ENCODE measurements around the gene DPH3. TPM values are rescaled to one million over a fixed set of nuclear protein-coding genes. Genes with fewer than 3 reads are reported as not detected.

DPH3 gene
- total RNA-seq, 1 donor from 2014 or later, result 30.5 TPM

GRCh38 chr3:16266714-16267113 lies 2.0 kb upstream of the DPH3 start:
- no peak for TF ChIP-seq CTCF (IDR thresholded peaks at IDR 0.05; ENCODE audit: insufficient read depth, low read length, poor library complexity, severe bottlenecking)
- Histone ChIP-seq H3K4me3 (ENCODE audit: low read depth, low read length) (no peak overlapping the region), H3K27me3 (ENCODE audit: control insufficient read depth, insufficient read depth, low read length) (no peaks in the 10 kb centered on the region), H3K36me3 (ENCODE audit: control insufficient read depth, insufficient read depth, low read length) (no peaks in the 10 kb centered on the region)
- DNase-seq (ENCODE audit: low read depth), result no peak

- H3K27me3 ChIP-seq (ENCODE audit: control insufficient read depth, insufficient read depth, low read length), result no peaks in the 10 kb centered on the region
- H3K4me3 ChIP-seq (ENCODE audit: low read depth, low read length), result peak overlapping the region; percentile 78
- H3K36me3 ChIP-seq (ENCODE audit: control insufficient read depth, insufficient read depth, low read length), result no peaks in the 10 kb centered on the region
- DNase-seq (ENCODE audit: low read depth), result no peak
- TF ChIP-seq CTCF (IDR thresholded peaks at IDR 0.05; ENCODE audit: insufficient read depth, low read length, poor library complexity, severe bottlenecking), result no peak
Measured at GRCh38 chr3:16265455-16265786, 678 bp upstream of the DPH3 start.

DNA sequence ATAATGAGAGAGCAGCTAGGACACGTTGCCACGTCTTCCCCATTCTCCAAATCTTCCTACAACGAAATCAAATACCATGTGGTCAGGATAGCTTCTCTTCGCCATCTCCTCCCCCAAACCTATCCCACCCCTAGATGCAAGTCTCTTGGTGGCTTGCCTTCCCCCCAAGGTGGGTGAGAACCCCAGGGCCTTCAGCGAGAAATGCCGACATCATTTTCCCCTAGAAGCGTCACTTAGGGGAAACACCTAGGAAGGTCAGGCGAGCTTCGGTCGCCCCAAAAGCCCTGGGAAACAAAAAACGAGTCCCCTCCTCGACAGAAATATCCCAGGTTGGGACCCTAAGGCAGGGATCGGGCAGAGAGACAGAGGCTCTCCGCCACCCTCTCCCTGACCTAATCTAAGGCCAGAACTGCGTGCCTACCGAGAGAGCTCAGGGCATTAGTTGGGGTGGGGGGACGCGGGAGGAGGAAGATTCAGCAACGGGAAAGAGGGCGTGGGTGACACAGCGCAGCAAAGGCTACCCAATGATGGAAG lies 502 bp downstream of the DPH3 start:
- DNase-seq (ENCODE audit: low read depth), result no peak
- Histone ChIP-seq H3K4me3 (ENCODE audit: low read depth, low read length) (peak overlapping the region; percentile 78), H3K36me3 (ENCODE audit: control insufficient read depth, insufficient read depth, low read length) (no peaks in the 10 kb centered on the region), H3K27me3 (ENCODE audit: control insufficient read depth, insufficient read depth, low read length) (no peaks in the 10 kb centered on the region)
- TF ChIP-seq CTCF (IDR thresholded peaks at IDR 0.05; ENCODE audit: insufficient read depth, low read length, poor library complexity, severe bottlenecking), result no peak

GRCh38 chr3:16262174-16262573 lies 2.6 kb downstream of the DPH3 start:
- H3K36me3 ChIP-seq (ENCODE audit: control insufficient read depth, insufficient read depth, low read length), result no peaks in the 10 kb centered on the region
- no peaks in the 10 kb centered on the region for H3K27me3 ChIP-seq (ENCODE audit: control insufficient read depth, insufficient read depth, low read length)
- no peak for DNase-seq (ENCODE audit: low read depth)
- TF ChIP-seq CTCF (IDR thresholded peaks at IDR 0.05; ENCODE audit: insufficient read depth, low read length, poor library complexity, severe bottlenecking), result no peak
- no peak overlapping the region for H3K4me3 ChIP-seq (ENCODE audit: low read depth, low read length)

- DNase-seq (ENCODE audit: low read depth), result no peak
- H3K36me3 ChIP-seq (ENCODE audit: control insufficient read depth, insufficient read depth, low read length), result no peaks in the 10 kb centered on the region
- H3K4me3 ChIP-seq (ENCODE audit: low read depth, low read length), result no peak overlapping the region
- TF ChIP-seq CTCF (IDR thresholded peaks at IDR 0.05; ENCODE audit: insufficient read depth, low read length, poor library complexity, severe bottlenecking), result no peak
- no peaks in the 10 kb centered on the region for H3K27me3 ChIP-seq (ENCODE audit: control insufficient read depth, insufficient read depth, low read length)
Measured at GRCh38 chr3:16260046-16260445, 4.7 kb downstream of the DPH3 start.

GRCh38 chr3:16258866-16259265 lies 5.9 kb downstream of the DPH3 start:
- Histone ChIP-seq H3K36me3 (ENCODE audit: control insufficient read depth, insufficient read depth, low read length) (no peaks in the 10 kb centered on the region), H3K4me3 (ENCODE audit: low read depth, low read length) (no peak overlapping the region), H3K27me3 (ENCODE audit: control insufficient read depth, insufficient read depth, low read length) (no peaks in the 10 kb centered on the region)
- no peak for DNase-seq (ENCODE audit: low read depth)
- no peak for TF ChIP-seq CTCF (IDR thresholded peaks at IDR 0.05; ENCODE audit: insufficient read depth, low read length, poor library complexity, severe bottlenecking)

Measured in kidney epithelial cell (primary cell).